ENCODE data around the gene KRTAP12-4.
"Not testable (repeated sequence)": the region's sequence is repeated elsewhere in the genome, so short reads cannot be mapped to it uniquely, and the experiment has no call there.

Gene KRTAP12-4

DNA sequence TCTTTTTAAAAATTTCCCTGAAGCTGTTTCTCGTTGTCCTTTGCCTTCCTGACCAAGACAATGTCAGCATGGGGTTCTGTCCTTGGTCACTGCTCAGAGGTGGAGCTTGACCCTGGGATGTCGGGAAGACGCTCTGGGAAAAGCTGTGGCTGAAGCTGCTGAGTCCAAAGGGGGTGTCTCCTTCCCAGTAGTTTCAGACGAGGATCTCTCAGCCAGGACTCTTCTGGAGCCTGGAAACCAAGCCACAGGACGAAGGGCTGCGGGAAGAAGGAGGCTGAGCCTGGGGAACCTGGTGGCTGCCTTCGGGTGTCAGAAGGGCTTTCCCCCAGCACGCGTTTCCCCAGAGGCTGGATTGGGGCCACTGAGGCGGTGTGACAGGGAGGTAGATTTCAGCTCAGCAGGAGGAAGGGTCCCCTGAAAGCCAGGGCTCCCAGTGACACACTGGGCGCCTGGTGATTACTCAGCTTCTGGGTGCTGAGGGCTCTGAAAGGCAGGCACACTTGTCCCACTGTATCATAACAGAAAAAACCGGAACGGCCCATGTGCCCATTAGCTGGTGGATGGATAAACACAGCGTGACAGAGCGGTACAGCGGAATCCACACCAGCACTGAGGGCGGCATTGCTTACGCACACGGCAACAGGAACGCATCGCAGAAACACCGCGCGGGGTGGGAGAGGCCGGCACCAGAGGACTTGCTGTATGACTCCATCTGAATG lies 32.5 kb upstream of the KRTAP12-4 start:
- FAIRE-seq = no peak

DNA sequence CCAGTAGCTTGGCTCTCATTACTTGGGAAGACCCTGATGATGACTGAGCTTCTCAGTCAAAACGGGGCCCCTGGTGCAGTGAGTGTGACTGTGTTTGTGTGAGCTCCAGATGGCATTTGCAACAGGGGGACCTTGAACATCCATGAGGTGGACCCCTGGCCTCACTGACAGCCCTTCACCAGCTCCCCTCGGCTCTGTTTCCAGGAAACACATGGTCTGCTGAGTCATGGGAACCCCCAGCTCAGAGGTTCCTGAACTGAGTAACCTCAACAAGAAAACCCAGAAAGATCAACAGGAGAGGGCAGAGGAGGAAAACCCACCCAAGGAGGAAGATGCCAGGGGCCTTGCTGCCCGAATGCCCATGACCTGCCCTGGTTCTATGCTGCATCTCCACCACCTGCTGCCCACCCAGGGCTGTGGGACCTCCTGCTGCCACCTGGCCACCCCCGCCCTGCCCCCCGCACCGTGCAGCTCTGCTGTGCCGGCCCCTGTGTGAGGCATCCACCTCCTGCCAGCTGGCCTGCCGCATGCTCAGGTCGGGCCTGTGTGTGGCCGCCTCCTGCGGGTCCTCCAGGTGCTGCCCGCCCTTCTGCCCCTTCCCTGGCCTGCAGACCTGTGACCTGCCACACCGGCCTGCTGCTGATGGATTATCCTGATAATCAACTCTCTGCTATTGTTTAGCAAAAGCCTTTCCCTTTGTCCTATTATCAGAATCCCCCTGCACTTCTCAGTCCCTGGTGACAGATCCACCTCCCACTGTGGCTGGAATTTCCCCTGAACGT lies 31.7 kb upstream of the KRTAP12-4 start:
- FAIRE-seq = no peak

DNA sequence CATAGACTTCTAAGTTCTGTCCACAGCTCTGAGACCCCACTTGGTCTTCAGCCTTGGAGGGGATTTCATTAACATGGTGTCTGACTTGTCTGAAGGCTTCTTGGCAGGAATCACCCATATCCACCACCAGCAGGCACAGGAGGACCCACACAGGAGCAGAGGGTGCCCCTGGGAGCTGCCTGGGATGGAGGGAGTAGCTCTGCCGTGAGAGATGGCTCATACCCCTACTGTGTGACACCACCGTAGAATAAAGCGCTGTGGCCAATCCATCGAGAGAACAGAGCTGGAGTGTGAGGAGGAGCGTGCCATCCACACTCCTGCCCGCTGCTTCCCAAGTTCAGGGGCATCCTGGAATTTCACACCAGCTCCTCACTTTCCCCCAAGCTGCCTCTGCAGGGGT lies 30.6 kb upstream of the KRTAP12-4 start:
- FAIRE-seq = not testable (repeated sequence)

DNA sequence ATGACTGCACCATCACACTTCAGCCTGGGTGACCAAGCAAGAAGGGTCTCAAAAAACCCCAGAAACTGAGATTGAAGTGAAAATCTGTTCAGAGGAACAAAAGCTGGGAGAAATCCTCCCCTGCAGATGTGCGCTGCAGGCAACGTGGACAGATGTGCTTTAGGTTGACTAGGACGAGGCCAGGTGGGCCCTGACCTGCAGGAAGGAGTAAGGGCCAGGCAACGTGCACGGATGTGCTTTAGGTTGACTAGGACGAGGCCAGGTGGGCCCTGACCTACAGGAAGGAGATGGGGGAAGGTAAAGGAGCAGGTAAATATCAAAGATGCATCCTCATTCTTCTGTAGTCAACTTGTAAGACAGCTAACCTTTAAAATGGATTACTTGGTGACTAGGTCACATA lies 30.0 kb upstream of the KRTAP12-4 start:
- no peak for FAIRE-seq

DNA sequence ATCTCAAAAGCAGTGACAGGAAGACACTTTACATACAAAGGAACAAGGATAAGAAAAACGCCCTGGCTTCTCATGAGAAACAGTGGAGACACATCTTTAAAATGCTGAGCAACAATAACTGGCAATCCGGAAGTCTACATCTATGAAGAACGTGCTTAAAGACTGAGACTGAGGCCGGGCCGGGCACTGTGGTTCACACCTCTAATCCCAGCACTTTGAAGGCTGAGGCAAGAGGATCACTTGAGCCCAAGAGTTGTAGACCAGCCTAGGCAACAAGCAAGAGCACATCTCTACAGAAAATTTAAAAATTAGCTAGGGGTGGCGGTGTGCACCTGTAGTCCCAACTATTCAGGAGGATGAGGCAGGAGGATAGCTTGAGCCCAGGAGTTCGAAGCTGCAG lies 29.6 kb upstream of the KRTAP12-4 start:
- no peak for FAIRE-seq

DNA sequence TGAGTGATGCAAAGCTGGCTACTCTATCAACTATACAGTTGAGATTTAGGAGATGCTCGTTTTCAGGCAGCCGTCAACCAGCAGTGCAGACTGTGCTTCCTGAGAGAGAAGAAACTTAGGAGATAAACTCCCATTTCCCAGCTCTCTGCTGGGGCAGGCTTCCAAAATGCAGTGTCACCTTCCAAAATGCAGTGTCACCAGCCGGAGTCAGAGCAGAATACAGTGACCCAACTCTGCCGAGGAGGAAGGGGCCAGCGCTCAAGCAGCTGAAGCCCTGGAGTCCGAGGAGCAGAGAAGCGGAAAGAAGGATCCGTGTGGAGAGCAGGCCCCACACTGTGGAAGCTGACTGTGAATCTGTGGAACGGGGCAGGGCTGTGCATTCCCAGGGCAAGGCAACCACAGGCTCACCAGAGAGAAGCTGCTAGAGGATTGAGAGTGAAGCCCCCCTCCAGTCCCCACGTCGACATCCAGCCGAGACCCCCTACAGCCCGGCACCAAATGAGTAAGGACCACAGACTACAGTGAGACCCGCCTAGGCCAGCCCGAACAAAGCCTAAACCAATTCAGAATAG lies 28.2 kb upstream of the KRTAP12-4 start:
- FAIRE-seq = no peak

DNA sequence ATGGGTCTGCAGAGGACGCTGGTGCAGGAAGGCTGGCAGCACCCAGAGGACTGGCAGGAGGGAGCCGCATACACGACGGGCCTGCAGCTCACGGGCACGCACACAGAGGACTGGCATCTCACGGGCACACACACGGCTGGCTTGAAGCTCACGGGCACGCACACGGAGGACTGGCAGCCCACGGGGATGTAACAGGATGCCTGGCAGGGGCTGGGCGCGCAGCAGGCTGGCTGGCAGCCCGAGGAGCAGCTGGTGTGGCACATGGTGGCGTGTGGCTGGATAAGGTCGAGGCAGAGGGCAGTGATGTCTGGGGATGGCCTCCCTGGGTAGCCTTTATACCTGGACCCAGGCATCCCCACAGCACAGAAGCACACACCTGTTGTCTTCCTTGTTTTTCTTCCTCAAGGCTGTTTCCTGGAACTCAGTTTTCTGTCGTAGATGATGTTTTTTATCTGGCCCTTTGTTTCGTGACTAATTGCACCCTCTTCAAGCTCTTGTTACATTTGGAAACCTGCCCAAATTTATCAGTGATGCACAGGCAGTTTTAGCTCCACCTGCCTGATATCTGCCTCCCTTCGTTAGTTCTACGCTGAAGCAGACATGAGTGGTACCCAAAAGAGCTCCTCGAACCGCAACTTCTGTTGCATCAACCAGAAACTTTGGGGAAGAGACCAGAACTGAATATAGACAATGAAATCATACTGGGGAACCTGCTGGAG lies 27.6 kb upstream of the KRTAP12-4 start, which contains the start of gene KRTAP12-1:
Gene KRTAP12-1 (minus strand): TSS at position 303 of the 719 bp plus-strand sequence. CDS start 40 bp downstream, at position 263.
- FAIRE-seq = no peak

DNA sequence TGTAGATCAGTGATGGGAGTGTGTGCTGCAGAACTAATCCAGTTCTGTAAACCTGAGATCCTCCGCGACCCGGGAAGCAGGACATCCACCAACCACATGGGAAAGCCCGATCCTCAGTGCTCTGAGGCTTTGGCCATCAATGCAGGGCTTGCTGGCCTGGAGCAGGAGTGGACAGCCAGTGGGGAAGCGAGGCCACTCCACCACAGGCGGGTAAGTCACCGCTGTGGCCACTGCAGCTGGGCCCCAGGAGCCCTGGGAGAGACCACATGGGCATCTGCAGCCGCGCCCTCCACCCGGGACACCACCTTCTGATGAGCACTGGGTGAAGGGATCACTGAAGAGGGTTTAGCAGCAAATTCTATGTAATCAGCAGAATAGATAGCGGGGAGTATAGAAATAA lies 26.7 kb upstream of the KRTAP12-4 start:
- FAIRE-seq = no peak

DNA sequence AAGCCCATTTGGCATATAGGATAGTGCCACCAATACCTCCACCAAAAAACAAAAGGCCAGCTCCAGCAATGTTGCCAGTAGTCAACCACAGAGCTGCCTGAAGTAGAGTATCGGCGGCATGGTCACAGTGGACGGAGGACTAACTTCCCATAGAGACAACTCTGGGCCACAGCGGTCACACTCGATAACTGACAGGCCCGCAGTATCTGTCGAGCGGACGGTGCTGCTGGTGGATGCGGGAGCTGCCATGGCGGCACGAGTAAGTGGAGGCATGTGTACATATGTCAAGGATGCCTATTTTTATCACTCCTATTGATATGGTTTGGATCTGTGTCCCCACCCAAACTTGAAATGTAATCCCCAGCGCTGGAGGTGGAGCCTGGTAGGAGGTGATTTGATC lies 23.4 kb upstream of the KRTAP12-4 start:
- FAIRE-seq = no peak

DNA sequence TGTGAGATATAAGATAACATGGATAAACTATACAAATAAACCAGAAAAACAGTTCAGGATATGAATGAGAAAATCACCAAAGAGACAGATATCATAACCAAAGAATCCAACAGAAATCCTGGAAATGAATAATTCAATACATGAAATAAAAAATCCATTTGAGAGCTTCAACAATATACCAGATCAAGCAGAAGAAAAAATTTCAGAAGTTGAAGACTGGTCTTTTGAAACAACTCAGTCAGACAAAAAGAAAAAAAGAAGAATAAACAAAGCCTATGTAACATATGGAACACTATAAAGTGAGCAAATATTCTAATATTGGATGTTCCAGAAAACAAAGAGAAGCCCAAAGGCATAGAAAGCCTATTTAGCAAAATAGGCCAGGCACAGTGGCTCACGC lies 17.5 kb upstream of the KRTAP12-4 start:
- no peak for FAIRE-seq

DNA sequence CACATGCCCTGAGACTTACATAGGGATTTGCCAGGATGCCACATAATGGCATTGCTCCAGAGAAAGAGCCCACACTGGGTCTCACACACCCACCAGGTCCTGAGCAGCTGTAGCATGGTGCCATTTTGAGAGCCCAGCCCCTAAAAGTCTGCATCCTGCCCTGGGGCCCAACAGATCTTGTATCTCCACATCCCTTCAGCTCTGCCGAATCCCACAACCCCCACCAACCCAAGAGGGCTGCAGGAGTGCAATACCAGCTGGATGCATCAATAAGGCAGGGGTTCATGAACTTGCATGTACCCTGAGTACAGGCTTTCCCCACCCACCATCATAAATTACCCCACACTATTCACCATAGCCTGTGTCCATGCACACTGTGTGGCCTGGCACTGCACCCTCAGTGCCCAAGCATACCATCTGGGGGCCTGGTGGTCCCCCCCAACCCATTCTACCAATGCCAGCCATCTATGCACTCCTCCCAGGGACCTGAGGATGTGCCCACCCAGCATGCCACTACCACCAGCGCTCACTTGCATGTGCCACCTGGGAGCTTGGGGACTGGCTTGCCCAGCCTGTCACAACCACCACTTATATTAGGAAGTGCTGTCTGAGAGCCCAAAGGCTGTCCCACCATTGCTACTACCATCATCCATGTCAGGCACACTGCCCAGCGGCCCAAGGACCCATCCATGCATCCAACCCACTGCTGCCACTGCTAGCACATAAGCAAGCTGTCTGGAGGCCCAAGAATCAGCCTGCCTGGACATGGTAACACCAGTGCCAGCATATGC lies 16.4 kb upstream of the KRTAP12-4 start:
- no peak for FAIRE-seq

DNA sequence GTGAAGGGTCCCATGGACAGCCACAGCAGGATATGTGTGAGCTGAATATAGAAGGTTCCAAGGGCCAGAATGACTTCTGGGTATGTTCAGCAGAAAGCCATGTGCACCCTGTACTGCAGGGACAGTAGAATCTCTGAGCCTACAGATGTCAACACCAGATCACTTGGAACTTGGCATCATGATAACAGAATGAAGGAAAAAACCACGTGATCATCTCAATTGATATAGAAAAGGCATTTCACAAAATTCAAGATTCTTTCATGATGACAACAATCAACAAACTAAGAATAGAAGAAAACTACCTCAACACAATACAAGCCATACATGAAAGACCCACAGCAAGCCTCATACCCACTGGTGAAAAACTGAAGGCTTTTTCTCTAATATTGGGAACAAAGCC lies 13.2 kb upstream of the KRTAP12-4 start:
- no peak for FAIRE-seq

DNA sequence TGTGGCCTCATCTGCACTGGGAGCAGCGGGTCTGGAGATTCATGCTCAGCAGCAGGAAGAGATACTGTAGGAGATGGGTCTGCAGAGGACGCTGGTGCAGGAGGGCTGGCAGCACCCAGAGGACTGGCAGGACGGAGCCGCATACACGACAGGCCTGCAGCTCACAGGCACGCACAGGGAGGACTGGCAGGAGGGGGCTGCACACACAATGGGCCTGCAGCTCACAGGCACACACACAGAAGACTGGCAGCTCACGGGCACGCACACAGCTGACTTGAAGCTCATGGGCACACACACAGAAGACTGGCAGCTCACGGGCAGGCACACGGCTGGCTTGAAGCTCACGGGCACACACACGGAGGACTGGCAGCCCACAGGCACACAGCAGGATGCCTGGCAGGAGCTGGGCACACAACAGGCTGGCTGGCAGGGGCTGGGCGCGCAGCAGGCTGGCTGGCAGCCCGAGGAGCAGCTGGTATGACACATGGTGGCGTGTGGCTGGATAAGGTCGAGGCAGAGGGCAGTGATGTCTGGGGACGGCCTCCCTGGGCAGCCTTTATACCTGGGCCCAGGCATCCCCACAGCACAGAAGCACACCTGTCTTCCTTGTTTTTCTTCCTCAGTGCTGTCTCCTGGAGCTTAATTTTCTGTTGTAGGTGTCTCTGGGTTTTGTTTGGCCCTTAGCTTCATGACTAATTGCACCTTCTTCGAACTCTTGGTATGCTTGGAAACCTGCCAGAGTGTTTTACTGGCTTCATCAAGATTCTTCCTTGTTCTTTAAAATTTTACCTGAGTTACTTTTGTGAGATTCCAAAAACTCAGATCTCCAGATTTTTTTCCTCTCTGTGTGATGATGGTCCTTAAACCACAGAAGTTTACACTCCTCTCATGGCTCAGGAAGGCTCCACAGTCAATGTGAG lies 12.2 kb upstream of the KRTAP12-4 start, which contains the start of gene KRTAP12-2:
Gene KRTAP12-2 (minus strand): TSS at position 527 of the 920 bp plus-strand sequence. CDS start 41 bp downstream, at position 486.
- no peak for FAIRE-seq

DNA sequence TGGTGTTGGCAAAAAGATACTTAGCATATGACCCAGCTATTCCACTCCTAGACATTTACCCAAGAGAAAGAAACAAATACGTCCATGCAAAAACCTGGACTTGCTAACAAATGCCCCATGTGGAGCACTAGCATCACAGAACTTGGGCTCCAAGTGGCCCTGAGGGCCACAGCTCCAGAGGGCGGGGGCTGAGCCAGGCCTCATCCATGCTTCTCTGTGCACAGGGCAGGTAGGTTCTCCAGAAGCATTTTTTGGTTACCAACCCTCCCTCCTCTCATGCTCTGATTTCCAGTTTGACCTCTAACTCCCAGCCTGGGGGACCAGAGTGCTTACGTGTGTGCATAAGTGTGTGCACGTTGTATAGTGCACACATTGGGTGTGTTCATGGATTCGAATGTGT lies 10.2 kb upstream of the KRTAP12-4 start:
- no peak for FAIRE-seq

DNA sequence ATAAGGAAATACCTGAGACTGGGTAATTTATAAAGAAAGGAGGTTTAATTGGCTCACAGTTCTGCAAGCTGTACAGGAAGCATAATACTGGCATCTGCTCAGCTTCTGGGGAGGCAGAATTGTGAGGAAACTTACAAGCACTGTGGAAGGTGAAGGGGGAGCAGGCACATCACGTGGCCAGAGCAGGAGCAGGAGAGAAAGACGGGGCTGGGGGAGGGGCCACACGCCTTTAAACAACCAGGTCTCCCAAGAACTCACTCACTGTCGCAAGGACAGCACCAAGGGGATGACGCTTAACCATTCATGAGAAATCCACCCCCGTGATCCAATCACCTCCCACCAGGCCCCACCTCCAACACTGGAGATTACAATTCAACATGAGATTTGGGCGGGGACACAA lies 7.1 kb upstream of the KRTAP12-4 start:
- not testable (repeated sequence) for FAIRE-seq

DNA sequence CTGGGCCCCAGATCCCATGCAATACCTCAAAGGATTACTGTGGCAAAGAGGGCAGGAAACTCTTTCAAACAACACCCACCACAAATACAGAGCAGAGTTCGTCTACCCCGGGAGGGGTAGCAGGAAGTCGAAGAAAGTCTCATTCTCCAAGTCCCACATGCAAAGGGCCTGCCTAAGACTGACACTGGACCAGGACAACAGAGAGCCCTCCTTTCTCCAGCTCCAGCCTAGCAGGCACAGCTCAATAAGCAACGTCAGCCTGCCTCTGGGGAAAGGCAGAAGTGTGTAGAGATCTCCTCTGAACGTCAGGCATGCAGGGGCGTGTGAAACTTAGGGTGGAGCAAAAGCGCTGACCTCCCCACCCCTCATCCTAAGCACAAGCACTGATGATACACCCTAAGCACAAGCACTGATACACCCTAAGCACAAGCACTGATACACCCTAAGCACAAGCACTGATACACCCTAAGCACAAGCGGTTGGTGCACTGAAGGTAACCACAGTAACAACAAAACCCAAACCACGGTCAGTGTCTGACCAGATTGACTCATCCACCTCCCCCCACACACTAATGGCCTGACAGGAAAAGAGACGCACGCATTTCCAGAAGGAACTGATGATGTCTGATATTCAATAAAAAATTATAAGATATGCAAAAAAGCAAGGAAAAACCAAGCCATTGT lies 4.6 kb upstream of the KRTAP12-4 start:
- no peak for FAIRE-seq

DNA sequence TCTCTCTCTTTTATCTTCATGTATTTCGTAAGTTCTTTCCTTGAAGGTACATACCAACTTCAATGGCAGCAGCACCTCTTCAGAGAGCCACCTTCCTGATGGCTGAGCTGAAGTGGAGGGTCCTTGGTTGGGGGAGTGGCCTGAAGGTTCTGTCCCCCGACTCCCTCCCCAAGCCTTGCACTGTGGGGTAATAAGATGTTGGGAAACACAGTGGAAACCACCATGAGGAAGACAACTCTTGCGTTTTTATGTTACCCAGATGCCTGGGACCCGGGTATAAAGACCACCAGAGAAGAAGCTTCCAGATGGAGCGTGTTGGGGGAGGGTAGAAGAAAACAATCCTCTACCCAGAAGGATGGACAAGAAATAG lies 4.1 kb upstream of the KRTAP12-4 start:
- FAIRE-seq = no peak

DNA sequence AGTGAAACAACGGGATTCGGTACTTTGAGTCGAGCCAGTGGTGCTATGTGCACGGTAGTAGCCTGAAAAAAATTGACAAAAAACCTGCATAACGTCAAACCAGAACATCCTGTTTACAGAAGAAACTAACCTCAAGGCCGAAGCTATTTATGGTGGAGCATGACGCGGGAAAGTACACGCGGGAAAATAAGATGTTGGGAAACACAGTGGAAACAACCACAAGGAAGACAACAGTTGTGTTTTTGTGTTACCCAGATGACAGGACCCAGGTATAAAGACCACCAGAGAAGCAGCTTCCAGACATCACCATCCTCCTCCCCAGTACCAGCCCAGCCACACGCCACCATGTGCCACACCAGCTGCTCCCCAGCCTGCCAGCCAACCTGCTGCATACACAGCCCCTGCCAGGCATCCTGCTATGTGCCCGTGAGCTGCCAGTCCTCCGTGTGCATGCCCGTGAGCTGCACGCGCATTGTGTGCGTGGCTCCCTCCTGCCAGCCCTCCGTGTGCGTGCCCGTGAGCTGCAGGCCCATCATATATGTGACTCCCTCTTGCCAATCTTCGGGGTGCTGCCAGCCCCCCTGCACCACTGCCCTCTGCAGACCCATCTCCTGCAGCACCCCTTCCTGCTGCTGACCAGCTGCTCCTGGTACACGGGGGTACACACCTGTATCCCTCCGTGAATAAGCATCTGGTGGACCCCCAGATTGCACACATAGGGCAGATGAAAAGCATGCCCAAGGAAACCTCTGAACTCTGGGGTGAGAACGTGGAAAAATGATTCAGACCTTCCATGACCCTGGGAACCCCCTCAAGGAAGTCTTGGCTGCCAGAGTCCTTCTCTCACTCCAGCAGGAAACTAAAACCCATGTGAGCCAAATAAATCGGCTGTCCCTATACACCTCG lies 3.4 kb upstream of the KRTAP12-4 start, which contains the start of gene KRTAP12-3:
Gene KRTAP12-3 (plus strand): TSS at position 298 of the 906 bp plus-strand sequence. CDS start 48 bp downstream, at position 346.
- no peak for FAIRE-seq

DNA sequence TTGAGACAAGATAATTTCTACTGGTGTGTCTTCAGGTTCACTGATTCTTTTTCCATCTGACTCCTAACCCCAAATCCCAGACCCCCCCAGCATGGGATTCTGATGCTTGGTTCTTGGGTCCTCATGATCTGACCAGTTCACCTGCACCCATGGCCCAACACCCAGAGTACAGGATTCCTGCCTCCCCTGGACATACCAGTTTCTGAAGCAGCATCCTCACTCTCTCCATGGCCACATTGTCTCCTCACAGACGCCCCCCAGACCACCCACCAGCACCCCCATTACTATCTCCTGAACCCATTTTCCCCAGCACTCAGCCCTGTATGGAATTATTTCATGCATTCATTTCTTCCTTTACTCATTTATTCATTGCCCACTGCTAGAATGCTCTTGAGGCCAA lies 2.4 kb upstream of the KRTAP12-4 start:
- FAIRE-seq = no peak
